DND-41 (cell line): ENCODE data around the gene OSBPL3.

Source experiments
- ATAC-seq: fragments of 200-7000 bp; cut with Tn5 transposase; 3 replicates; pipeline ENCODE4 v1.9.1; 2021; ENCODE audit warnings: low read depth; ENCODE audit not compliant: insufficient read depth
- DNase-seq: peaks from one replicate; pipeline ENCODE4 v3.0.0-alpha.2; 2020
- H2AFZ ChIP-seq: 2 replicates; pipeline ENCODE4 v1.6.0; 2012; ENCODE audit warnings: low read depth, low read length
- H3K27ac ChIP-seq: 2 replicates; pipeline ENCODE4 v1.5.1; 2012; ENCODE audit warnings: low read length, inconsistent platforms
- H3K27me3 ChIP-seq: fragments of 200-600 bp; sonication (generic); 2 replicates; pipeline ENCODE4 v1.6.0; 2012; ENCODE audit warnings: low read length, mild to moderate bottlenecking, inconsistent platforms; ENCODE audit not compliant: insufficient read depth, poor library complexity
- H3K36me3 ChIP-seq: 2 replicates; pipeline ENCODE4 v1.5.1; 2012; ENCODE audit warnings: low read length, inconsistent platforms; ENCODE audit not compliant: insufficient read depth
- H3K4me1 ChIP-seq: 2 replicates; pipeline ENCODE4 v1.5.1; 2012; ENCODE audit warnings: mild to moderate bottlenecking, low read length; ENCODE audit not compliant: insufficient read depth
- H3K4me2 ChIP-seq: 2 replicates; pipeline ENCODE4 v1.6.0; 2012; ENCODE audit warnings: mild to moderate bottlenecking, moderate library complexity, low read length, inconsistent platforms; ENCODE audit not compliant: insufficient read depth
- H3K4me3 ChIP-seq, 2 experiments: fragments of 200-600 bp in 1 of 2; shearing (Covaris generic) in 1 of 2; 2 replicates each; pipeline ENCODE4 v1.5.1; 2012 to 2016; ENCODE audit warnings: inconsistent platforms in 2 of 2, low read length in 2 of 2, mild to moderate bottlenecking in 2 of 2, low read depth in 1 of 2, moderate library complexity in 1 of 2
- H3K79me2 ChIP-seq: 2 replicates; pipeline ENCODE4 v1.6.0; 2012; ENCODE audit warnings: low read length, inconsistent platforms; ENCODE audit not compliant: insufficient read depth
- H3K9ac ChIP-seq: 2 replicates; pipeline ENCODE4 v1.6.0; 2012; ENCODE audit warnings: low read depth, mild to moderate bottlenecking, inconsistent platforms, low read length, moderate library complexity
- H3K9me3 ChIP-seq: 2 replicates; pipeline ENCODE4 v1.5.1; 2012; ENCODE audit warnings: low read length, moderate library complexity, mild to moderate bottlenecking, inconsistent platforms; ENCODE audit not compliant: insufficient read depth, severe bottlenecking
- H4K20me1 ChIP-seq: 2 replicates; pipeline ENCODE4 v1.6.0; 2012; ENCODE audit warnings: low read length; ENCODE audit not compliant: insufficient read depth
- EZH2 ChIP-seq: IDR thresholded peaks from 3 replicates; pipeline ENCODE4 v1.6.1; 2012; ENCODE audit warnings: borderline replicate concordance, low read depth, mild to moderate bottlenecking, moderate library complexity, low read length, inconsistent platforms; ENCODE audit not compliant: severe bottlenecking
- TF ChIP-seq, protein P1 (sequence below): IDR thresholded peaks from 2 replicates; pipeline ENCODE4 v1.5.1; 2012; ENCODE audit warnings: borderline replicate concordance, low read length, moderate library complexity, mild to moderate bottlenecking; ENCODE audit not compliant: poor library complexity, severe bottlenecking; ENCODE audit errors: extremely low read depth

Gene OSBPL3

DNA sequence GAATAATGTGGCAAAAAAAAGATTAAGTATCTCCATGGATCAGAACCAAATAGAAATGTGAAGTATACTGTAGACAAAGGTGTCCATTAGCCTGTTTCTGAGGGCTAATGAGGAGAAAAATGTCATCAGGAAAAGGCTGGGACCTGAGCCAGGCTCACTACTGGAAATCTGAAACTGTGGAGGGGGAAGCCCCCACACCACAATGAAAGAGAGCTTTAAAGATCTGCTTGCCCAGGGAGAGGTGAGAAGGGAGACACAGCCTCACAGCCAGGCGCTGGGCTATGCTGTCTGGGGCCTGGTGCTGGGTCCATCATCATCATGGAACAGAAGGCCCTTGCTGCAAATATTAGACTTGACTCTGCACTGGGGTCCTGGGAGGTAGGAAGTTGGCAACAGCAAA is 90.4 kb downstream of the OSBPL3 start:
- H3K27me3 ChIP-seq: no peaks in the 10 kb centered on the region
- DNase-seq (no peak), ATAC-seq (no peak)
- no peak overlapping the region for H2AFZ ChIP-seq
- peaks cover 20% of the 10 kb centered on the region for H3K36me3 ChIP-seq
- peaks cover 1% of the 10 kb centered on the region; the same call in 1 of the 2 replicates for H4K20me1 ChIP-seq
- peaks cover 15% of the 10 kb centered on the region for H3K79me2 ChIP-seq
- no peak overlapping the region for H3K9ac ChIP-seq
- no peak overlapping the region for H3K4me3 ChIP-seq
- H3K4me2 ChIP-seq: no peak overlapping the region
- TF ChIP-seq, protein P1, sequence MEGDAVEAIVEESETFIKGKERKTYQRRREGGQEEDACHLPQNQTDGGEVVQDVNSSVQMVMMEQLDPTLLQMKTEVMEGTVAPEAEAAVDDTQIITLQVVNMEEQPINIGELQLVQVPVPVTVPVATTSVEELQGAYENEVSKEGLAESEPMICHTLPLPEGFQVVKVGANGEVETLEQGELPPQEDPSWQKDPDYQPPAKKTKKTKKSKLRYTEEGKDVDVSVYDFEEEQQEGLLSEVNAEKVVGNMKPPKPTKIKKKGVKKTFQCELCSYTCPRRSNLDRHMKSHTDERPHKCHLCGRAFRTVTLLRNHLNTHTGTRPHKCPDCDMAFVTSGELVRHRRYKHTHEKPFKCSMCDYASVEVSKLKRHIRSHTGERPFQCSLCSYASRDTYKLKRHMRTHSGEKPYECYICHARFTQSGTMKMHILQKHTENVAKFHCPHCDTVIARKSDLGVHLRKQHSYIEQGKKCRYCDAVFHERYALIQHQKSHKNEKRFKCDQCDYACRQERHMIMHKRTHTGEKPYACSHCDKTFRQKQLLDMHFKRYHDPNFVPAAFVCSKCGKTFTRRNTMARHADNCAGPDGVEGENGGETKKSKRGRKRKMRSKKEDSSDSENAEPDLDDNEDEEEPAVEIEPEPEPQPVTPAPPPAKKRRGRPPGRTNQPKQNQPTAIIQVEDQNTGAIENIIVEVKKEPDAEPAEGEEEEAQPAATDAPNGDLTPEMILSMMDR: no peak
- TF ChIP-seq EZH2: no peak
- no peaks in the 10 kb centered on the region for H3K4me1 ChIP-seq
- H3K9me3 ChIP-seq: no peaks in the 10 kb centered on the region
- no peak overlapping the region for H3K27ac ChIP-seq

DNA sequence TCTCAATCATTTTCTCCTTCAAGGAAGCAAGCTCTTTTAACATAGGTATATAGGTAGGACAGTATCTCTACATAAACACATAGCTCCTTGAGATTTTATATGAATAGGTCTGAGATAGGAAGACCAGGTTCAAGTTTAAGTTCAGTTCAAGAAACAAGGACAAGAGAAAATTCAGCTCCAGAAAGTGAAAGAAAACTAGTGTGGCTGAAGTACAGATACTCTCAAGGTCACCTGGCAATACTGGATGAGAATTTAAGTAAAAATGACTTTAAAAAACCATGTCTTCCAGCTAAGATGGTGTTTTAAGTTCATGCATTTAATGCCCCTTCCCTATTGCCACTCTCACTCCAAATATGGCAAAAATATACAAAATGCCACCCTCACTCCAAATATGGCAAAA is 91.3 kb downstream of the OSBPL3 start:
- DNase-seq: no peak
- H3K4me1 ChIP-seq: no peaks in the 10 kb centered on the region
- no peak overlapping the region for H3K4me3 ChIP-seq
- H3K9ac ChIP-seq: no peak overlapping the region
- no peak overlapping the region for H3K27ac ChIP-seq
- peaks cover 7% of the 10 kb centered on the region; the same call in 1 of the 2 replicates for H3K79me2 ChIP-seq
- TF ChIP-seq, protein P1: no peak
- TF ChIP-seq EZH2: no peak
- no peak for ATAC-seq
- H3K9me3 ChIP-seq: no peaks in the 10 kb centered on the region
- no peaks in the 10 kb centered on the region for H4K20me1 ChIP-seq
- no peak overlapping the region for H3K4me2 ChIP-seq
- H3K36me3 ChIP-seq: peaks cover 25% of the 10 kb centered on the region
- no peak overlapping the region for H2AFZ ChIP-seq
- H3K27me3 ChIP-seq: no peaks in the 10 kb centered on the region

DNA sequence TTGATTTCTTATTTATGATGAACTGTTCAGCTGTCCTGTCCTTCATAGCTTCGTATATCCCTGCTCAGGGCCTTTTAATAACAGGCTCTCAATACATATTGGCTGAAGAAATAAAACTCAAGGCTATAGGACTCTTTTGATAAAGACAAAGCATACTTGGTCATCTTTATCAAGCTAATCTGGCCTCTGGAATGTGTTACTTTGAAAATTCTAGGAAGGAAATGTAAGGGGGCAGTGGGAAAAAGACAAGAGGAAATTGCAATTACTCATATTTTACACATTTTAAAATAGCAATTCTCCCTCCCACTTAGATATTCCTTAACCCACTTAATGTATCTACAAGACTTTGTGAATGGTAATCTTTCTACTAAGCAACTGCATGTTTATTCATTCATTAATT is 94.3 kb downstream of the OSBPL3 start:
- H3K27ac ChIP-seq: no peak overlapping the region

More for the DNA sequence above, 94.3 kb downstream of the OSBPL3 start:
- Histone ChIP-seq H3K4me1 (no peaks in the 10 kb centered on the region), H3K9ac (no peak overlapping the region), H4K20me1 (no peaks in the 10 kb centered on the region), H3K4me2 (no peak overlapping the region), H3K27me3 (no peaks in the 10 kb centered on the region), H2AFZ (no peak overlapping the region), H3K79me2 (no peaks in the 10 kb centered on the region), H3K9me3 (no peaks in the 10 kb centered on the region), H3K36me3 (peaks cover 11% of the 10 kb centered on the region), H3K4me3 (no peak overlapping the region)
- TF ChIP-seq EZH2: no peak
- TF ChIP-seq, protein P1: no peak
- DNase-seq (no peak), ATAC-seq (no peak)
